Thyroid gland (tissue), 4 donors: Measurements from ENCODE around the gene PDCD7. TPM values are rescaled to one million over a fixed set of nuclear protein-coding genes. Genes with fewer than 3 reads are reported as not detected.
"Not testable (repeated sequence)": the region's sequence is repeated elsewhere in the genome, so short reads cannot be mapped to it uniquely, and the experiment has no call there.

Experiments
- DNase-seq, 2 donors: peaks; one replicate each; pipeline ENCODE4 v3.0.0-alpha.2; 2019
- H3K27ac ChIP-seq, 3 donors: fragments of 200-600 bp; sonication (generic); 1 replicate in 2 of 3; 2 replicates in 1 of 3; pipeline ENCODE4 v1.5.1; 2016 to 2019; ENCODE audit warnings: mild to moderate bottlenecking in 1 of 3, moderate library complexity in 1 of 3
- H3K27me3 ChIP-seq: fragments of 200-600 bp; sonication (generic); one replicate; pipeline ENCODE4 v1.5.1; 2019
- H3K36me3 ChIP-seq, 2 donors: fragments of 200-600 bp; sonication (generic); one replicate each; pipeline ENCODE4 v1.5.1; 2016 to 2019
- H3K4me1 ChIP-seq, 2 donors: fragments of 200-600 bp; sonication (generic); one replicate each; pipeline ENCODE4 v1.5.1; 2017 to 2019
- H3K4me3 ChIP-seq, 3 donors: fragments of 200-600 bp; sonication (generic); replicated peaks in 1 of 3; 1 replicate in 2 of 3; 2 replicates in 1 of 3; pipeline ENCODE4 v1.5.1; 2016; ENCODE audit warnings: mild to moderate bottlenecking in 1 of 3
- H3K9me3 ChIP-seq: fragments of 200-600 bp; sonication (generic); one replicate; pipeline ENCODE4 v1.5.1; 2017
- CTCF ChIP-seq, 6 experiments: fragments of 200-600 bp in 3 of 6; fragments of 450-650 bp in 3 of 6; sonication (generic) in 3 of 6; IDR thresholded peaks; one replicate each; pipeline ENCODE4 v1.5.1; 2016 to 2019; ENCODE audit warnings: antibody characterized with exemption in 6 of 6, mild to moderate bottlenecking in 2 of 6, inconsistent platforms in 1 of 6, moderate library complexity in 1 of 6
- POLR2A ChIP-seq, 2 donors: fragments of 450-650 bp; IDR thresholded peaks; one replicate each; pipeline ENCODE4 v1.6.1; 2017; ENCODE audit warnings: antibody characterized with exemption in 2 of 2, mild to moderate bottlenecking in 2 of 2, moderate library complexity in 1 of 2
- WGBS, 2 donors: methylation state at CpG; one replicate each; pipeline ENCODE4 v1.1.5; 2017; 5-methylcytosine and 5-hydroxymethylcytosine counted together
- intact Hi-C: fragments of 100-400 bp; cut with DNase I; formaldehyde crosslinking; loops from one replicate; pipeline ENCODE4 v1.15.1; 2023
- total RNA-seq, 4 donors: library from RNA; depleted of rRNA; stranded (reverse); fragments of >200 nt; gene quantifications; one replicate each; pipeline ENCODE4 v1.2.3, GENCODE V29; 2016

PDCD7 gene
- total RNA-seq = 10 to 100 TPM; 27.5 to 43.4 (median 32.9) TPM

GRCh38 chr15:65133548-65134200 is at the start of gene PDCD7:
PDCD7 (minus strand) TSS chr15:65133808; CDS start chr15:65133781, 27 bp downstream.
- WGBS, 2 donors = 2% methylated on average over 32 to 34 of the region's 45 CpGs
- TF ChIP-seq POLR2A (IDR thresholded peaks at IDR 0.05) = peak in 1 of 2 donors; percentile 83
- no peak for TF ChIP-seq CTCF (IDR thresholded peaks at IDR 0.05)
- Histone ChIP-seq H3K27me3 (no peaks in the 10 kb centered on the region), H3K27ac (peak within 1 kb of the TSS; percentile 83 to 91 (median 89)), H3K36me3 (peaks cover 4 to 7% of the 10 kb centered on the region in 2 donors), H3K4me3 (peak within 1 kb of the TSS; percentile 29 to 91 (median 34)), H3K9me3 (no peaks in the 10 kb centered on the region), H3K4me1 (peaks cover 16 to 22% of the 10 kb centered on the region in 2 donors)
- intact Hi-C loops = no loop called here
- DNase-seq = peak; percentile 88 to 89

GRCh38 chr15:65182538-65182937 is 48.9 kb upstream of the PDCD7 start:
- Histone ChIP-seq H3K9me3 (no peaks in the 10 kb centered on the region), H3K4me1 (peaks cover 9 to 10% of the 10 kb centered on the region in 2 donors), H3K36me3 (peaks cover 11 to 12% of the 10 kb centered on the region in 2 donors), H3K27me3 (no peaks in the 10 kb centered on the region), H3K27ac (no peak overlapping the region), H3K4me3 (no peak overlapping the region)
- no peak for TF ChIP-seq CTCF (IDR thresholded peaks at IDR 0.05)
- no peak for TF ChIP-seq POLR2A (IDR thresholded peaks at IDR 0.05)
- 82 to 85% methylated on average over 4 of the region's 4 CpGs for WGBS, 2 donors
- intact Hi-C loops = loop anchor here (5.0 kb wide), 1 partner anchor 100 kb away; no protein-coding TSS in a partner anchor
- DNase-seq = no peak

- WGBS, 2 donors = 92% methylated on average over 15 of the region's 15 CpGs
- not testable (repeated sequence) for H3K27me3 ChIP-seq, H3K27ac ChIP-seq, DNase-seq, H3K4me1 ChIP-seq, H3K9me3 ChIP-seq, H3K4me3 ChIP-seq
- peaks cover 18% of the 10 kb centered on the region in 2 donors for H3K36me3 ChIP-seq
- intact Hi-C loops = loop anchor here (5.0 kb wide), 1 partner anchor 101 kb away; no protein-coding TSS in a partner anchor
Measured at GRCh38 chr15:65181582-65182353, 48.2 kb upstream of the PDCD7 start.

GRCh38 chr15:65180167-65180566 is 46.6 kb upstream of the PDCD7 start:
- Histone ChIP-seq H3K4me1 (peaks cover 9 to 10% of the 10 kb centered on the region in 2 donors), H3K27me3 (no peaks in the 10 kb centered on the region), H3K4me3 (no peak overlapping the region), H3K9me3 (no peaks in the 10 kb centered on the region), H3K27ac (no peak overlapping the region), H3K36me3 (peaks cover 18 to 24% of the 10 kb centered on the region in 2 donors)
- 93 to 96% methylated on average over 3 of the region's 3 CpGs for WGBS, 2 donors
- TF ChIP-seq CTCF (IDR thresholded peaks at IDR 0.05) (no peak), POLR2A (IDR thresholded peaks at IDR 0.05) (no peak)
- DNase-seq = no peak
- intact Hi-C loops = loop anchor here (5.0 kb wide), 1 partner anchor 102 kb away; no protein-coding TSS in a partner anchor

GRCh38 chr15:65177901-65178300 is 44.3 kb upstream of the PDCD7 start:
- H3K4me1 ChIP-seq = peaks cover 3 to 7% of the 10 kb centered on the region in 2 donors
- no peaks in the 10 kb centered on the region for H3K9me3 ChIP-seq
- no peak for DNase-seq
- H3K27ac ChIP-seq = no peak overlapping the region
- no peaks in the 10 kb centered on the region for H3K27me3 ChIP-seq
- intact Hi-C loops = no loop called here
- TF ChIP-seq CTCF (IDR thresholded peaks at IDR 0.05) = no peak
- TF ChIP-seq POLR2A (IDR thresholded peaks at IDR 0.05) = no peak
- 83 to 86% methylated on average over 1 of the region's 1 CpG for WGBS, 2 donors
- peaks cover 18 to 27% of the 10 kb centered on the region in 2 donors for H3K36me3 ChIP-seq
- H3K4me3 ChIP-seq = no peak overlapping the region
